Hippocampal formation (tissue), 2 donors: ENCODE data around the gene P2RY8.
"Not testable (repeated sequence)": the region's sequence is repeated elsewhere in the genome, so short reads cannot be mapped to it uniquely, and the experiment has no call there.

Experiments used
- DNase-seq, 2 donors: peaks; one replicate each; lab custom pipeline; 2025; lab: John Stamatoyannopoulos, UW

Gene P2RY8

GRCh38 chrX:1545776-1546408, 8.9 kb upstream of the P2RY8 start:
- DNase-seq = no peak

DNA sequence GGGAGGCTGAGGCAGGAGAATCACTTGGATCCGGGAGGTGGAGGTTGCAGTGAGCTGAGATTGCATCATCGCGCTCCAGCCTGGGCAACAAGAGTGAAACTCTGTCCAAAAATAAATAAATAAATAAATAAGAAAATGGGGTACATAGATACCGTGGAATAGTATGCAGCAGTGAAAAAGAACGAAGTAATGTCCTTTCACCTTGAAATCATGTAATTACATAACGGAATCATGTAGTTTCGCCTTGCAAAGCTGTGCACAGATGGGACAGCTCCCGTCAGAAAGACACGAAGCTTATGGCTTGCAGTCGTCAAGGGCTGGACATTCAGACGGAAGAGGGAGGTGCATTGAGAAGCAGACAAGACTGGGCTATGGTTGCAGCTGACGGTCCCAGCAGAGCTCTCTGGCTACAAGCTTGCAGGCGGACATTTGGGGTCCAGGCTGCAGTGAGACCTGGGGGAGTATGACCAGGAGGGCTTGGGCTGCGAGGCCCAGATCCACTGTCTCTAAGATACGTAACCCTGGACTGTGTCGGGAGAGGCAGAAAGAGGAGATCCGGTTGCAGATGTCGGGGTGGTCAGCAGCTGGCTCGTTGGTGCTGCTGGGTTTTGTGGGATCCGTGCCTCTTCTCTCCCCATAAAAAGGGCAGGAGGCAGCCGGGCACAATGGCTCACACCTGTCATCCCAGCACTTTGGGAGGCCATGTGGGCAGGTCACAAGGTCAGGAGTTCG, 6.2 kb upstream of the P2RY8 start:
- DNase-seq = no peak

- DNase-seq = not testable (repeated sequence)
Measured at GRCh38 chrX:1539146-1539545, 2.2 kb upstream of the P2RY8 start.

DNA sequence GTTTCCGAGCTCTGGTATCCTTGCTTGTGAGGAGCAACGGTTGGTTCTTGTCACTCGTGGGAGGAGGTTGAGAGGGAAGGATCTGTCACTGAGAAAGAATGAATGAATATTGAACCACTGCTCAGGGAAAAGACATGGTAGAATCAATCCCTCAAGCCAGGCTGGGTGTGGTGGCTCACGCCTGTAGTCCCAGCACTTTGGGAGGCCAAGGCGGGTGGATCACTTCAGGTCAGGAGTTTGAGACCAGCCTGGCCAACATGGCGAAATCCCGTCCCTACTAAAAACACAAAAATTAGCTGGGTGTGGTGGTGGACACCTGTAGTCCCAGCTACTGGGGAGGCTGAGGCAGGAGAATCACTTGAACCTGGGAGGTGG, 718 bp upstream of the P2RY8 start:
- DNase-seq = not testable (repeated sequence)

DNA sequence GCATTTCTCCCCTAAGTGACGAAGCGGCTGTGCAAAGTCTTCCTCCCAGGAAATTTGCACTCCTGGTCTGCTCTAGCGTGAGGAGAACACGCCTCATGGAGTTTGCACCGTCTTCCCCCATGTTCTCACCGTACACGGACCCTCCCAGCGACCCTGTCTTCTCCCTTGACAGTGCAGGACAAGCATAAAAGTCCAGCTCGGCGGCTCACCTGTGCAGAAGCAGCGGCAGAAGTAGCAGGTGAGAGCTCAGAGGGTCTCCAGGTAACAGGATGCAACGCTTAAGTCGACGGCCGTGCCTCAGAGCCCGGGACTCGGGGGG, 314 bp downstream of the P2RY8 start:
- DNase-seq = no peak

- DNase-seq = no peak
Measured at GRCh38 chrX:1535241-1536041, 1.5 kb downstream of the P2RY8 start.

- DNase-seq = no peak
Measured at GRCh38 chrX:1534301-1535168, 2.5 kb downstream of the P2RY8 start.

GRCh38 chrX:1533058-1533457, 3.9 kb downstream of the P2RY8 start:
- DNase-seq = no peak

DNA sequence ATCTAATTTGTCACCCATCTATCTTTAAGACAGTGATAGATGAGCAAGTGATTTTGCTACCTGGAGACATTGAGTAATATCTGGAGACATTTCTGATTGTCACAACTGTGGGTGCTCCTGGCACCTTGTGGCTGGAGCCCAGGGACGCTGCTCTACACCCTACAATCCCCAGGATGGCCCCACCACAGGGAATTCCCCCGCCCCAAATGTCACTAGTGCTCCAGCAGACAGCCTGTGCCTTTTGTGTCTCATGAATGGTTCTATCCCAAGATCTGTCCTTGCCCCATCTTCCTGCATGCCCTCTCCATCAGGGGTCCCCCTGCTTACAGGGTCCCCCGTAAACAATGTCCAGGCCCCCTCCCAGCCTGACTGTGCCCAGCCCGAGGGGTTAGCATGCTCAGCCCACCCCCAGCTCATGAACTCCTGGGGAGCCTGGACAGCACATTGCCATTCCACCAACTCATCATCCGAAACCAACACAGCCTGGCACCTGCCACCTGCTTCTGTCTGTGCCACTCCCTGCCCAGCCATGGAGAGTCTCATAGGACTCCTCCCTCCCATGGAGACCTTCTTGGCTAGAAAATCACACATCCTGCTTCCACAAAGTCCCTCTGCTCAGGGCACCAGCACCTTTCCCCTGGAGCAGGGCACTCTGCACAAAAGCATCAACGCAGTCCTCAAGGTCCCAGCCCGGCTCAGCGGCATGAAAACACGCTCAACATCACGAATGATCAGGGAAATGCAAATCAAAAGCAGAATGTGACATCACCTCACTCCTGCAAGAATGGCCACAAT, 5.7 kb downstream of the P2RY8 start:
- DNase-seq = no peak

- DNase-seq = no peak
Measured at GRCh38 chrX:1529756-1530155, 7.2 kb downstream of the P2RY8 start.

- no peak for DNase-seq
Measured at GRCh38 chrX:1529328-1529727, 7.7 kb downstream of the P2RY8 start.

- no peak for DNase-seq
Measured at GRCh38 chrX:1528884-1529203, 8.1 kb downstream of the P2RY8 start.

GRCh38 chrX:1528186-1528883, 8.7 kb downstream of the P2RY8 start:
- no peak for DNase-seq

DNA sequence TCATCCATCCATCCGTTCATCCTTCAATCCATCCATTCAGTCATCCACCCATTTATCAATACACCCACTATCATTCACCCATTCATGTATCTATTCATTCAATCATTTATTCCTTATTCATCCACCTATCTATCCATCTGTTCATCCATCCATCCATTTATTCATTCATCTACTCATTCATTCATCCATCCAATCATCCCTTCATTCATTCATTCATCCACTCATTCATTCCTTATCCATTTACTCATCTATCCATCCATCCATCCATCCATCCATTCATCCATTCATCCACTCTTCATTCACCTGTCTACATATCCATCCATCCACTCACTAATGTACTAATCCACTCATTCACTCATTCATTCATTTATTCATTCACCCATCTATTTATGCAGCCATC, 9.5 kb downstream of the P2RY8 start:
- no peak for DNase-seq

DNA sequence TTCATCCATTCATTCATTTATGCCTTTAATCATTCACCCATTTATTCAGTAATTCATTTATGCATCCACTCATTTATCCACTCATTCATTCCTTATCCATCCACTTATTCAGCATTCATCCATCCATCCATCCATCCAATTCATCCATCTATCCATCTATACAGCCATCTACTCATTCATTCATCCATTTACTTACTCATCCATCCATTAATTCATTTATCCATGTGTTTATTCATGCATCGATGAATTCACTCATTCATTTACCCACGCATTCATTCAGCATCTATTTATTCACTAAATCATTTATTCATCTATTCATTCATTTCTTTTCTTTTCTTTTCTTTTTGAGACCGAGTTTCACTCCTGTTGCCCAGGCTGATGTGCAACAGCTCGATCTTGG, 10.4 kb downstream of the P2RY8 start:
- DNase-seq = no peak

- no peak for DNase-seq
Measured at GRCh38 chrX:1525583-1526355, 11.2 kb downstream of the P2RY8 start.

GRCh38 chrX:1524874-1525582, 12.0 kb downstream of the P2RY8 start:
- DNase-seq = no peak

GRCh38 chrX:1522905-1523304, 14.1 kb downstream of the P2RY8 start:
- not testable (repeated sequence) for DNase-seq

GRCh38 chrX:1521459-1521956, 15.5 kb downstream of the P2RY8 start:
- no peak for DNase-seq
